Dedifferentiated amniotic fluid mesenchymal stem cell (primary cell): ENCODE data around the gene VSTM4.

Experiments
- DNase-seq: peaks from one replicate; pipeline ENCODE4 v3.0.0-alpha.2; 2016; ENCODE audit errors: extremely low spot score

The VSTM4 gene, protein sequence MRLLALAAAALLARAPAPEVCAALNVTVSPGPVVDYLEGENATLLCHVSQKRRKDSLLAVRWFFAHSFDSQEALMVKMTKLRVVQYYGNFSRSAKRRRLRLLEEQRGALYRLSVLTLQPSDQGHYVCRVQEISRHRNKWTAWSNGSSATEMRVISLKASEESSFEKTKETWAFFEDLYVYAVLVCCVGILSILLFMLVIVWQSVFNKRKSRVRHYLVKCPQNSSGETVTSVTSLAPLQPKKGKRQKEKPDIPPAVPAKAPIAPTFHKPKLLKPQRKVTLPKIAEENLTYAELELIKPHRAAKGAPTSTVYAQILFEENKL

DNA sequence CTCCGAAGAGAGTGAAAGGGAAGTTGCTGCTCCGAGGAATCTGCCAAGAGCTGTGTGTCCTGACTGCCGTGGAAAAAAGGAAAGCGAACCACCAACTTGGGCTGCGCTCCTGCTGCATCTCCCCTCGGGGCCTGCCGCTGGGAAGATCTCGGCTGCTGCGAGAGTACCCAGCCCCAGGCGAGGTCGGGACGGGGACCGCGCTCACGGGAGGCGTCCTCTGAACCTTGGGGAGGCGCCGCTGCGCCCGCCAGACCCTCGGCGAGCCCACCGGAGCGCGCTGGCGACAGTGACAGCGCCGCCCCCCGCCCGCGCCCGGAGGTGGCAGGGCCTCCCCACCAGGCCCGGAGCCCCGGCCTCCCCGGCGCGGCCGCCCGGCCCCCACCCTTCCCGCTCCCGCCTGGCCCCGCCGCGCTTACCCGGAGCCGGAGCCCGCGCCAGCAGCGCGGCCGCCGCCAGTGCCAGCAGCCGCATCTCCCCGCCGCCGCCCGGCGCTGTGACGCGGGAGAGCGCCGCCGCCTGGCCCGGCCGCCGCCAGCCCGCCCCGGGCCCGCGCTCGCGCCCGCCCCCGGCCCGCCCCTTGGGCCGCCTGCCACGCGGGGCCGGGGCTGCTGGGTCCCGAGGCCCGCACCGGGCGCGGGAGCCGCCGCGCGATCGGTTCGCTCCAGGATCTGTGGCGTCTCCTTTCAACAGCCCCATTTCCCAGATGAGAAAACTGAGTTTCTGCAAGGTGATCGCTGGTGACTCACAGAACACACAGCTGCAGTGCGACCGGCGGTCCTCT is at the start of gene VSTM4:
Gene VSTM4 (minus strand): TSS at position 508 of the 781 bp plus-strand sequence. CDS start 37 bp downstream, at position 471.
- DNase-seq = peak; percentile 39

DNA sequence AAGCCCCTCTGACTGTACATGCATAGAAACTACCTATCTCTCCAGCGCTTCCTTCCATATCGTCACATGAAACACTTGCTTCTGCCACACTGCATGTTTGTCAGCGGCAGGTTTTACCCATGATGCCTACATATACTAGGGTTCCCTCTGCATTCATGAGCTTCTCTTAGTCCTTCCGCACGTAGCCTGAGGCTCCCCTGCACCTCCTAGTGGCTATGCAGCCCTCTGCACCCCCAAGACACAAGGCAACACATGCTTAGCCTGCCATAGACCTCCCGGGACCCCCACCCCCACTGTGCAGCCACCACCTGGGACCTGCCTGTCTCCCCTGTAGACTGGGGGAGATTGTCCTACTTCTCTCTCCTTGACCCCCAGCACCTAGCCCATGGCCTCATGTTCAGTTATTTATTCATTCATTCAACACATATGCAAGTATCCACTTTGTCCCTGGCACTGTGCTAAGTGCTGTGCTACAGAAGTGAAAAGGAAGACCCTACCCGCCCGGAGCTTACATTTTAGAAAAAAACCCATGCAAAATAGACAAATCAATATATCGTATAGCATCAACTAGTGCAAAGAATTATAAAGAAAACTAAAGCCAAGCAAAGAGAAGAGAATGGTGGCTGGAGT is 49.4 kb upstream of the VSTM4 start:
- no peak for DNase-seq

DNA sequence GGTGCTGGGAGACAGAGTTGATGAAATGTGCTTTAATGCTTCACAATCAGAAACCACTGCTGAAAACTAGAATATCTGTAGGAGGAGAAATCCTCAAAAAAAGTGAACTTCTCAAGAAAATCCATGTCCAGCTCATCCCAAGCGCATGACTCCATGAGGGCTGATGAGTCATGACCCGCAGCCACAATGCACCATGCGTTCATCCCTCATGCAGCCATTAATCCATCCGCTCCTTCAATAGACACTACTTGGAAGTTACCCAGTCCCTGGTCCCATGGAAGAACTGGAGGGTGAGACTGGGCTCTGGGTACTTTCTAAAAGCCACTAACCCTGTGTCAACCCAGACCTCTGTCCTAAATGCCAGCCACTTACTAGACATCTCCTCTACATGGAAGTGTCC is 48.4 kb upstream of the VSTM4 start:
- no peak for DNase-seq

DNA sequence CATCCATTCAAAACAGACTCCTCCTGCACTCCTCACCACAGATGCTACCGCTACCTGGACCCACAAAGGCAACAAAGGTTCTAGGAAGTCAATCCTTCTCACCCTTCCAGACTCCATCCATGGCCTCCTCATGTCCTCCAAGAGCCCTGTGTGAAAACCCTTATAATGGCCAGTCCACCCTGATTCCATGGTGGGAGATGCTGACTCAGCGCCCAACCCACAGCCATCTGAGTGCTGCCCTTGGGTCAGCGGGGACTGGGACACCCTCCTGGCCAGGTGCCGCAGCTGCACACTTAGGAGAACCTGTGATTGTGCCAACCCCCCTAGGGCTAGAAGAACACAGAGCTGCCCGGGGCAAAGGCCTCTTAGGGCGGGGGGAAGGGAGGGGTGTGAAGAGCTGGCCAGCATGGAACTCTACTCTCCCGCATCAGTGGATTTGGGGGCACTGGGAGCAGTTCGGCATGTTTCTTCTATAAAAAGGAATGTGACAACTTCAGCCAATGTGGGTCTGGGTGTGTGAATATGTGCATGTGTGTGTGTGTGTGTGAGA is 47.5 kb upstream of the VSTM4 start:
- no peak for DNase-seq

GRCh38 chr10:49162063-49162462 is 46.7 kb upstream of the VSTM4 start:
- DNase-seq = no peak

DNA sequence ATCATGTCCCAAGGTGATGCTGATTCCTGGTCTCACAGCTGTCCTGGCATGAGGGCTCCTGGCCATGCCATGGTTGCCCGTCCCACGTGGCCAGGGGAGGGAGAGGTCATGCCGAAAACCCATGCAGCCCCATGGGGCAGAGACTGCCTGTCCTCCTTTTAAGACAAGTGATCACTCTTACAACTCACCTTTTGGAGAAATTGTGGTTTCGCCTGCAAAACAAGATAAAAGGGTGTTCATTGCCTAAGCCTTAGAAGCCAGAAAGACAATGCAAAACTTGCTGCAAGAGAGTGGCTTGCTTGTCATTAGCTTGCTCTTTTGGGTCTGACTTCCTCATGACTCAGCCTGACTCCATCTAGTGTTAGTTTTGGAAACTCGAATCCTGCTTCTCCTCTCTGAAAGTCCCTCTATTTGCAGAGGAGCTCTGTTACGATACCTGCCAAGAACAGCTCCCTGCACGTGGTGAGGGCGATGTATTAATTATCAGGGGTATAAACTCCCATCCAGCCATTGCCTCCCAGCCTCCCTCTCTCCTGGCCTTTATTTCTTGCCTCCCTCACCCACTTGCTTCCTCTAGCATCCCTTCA is 46.2 kb upstream of the VSTM4 start:
- DNase-seq = peak; percentile 63

GRCh38 chr10:49160814-49161213 is 45.5 kb upstream of the VSTM4 start:
- no peak for DNase-seq

DNA sequence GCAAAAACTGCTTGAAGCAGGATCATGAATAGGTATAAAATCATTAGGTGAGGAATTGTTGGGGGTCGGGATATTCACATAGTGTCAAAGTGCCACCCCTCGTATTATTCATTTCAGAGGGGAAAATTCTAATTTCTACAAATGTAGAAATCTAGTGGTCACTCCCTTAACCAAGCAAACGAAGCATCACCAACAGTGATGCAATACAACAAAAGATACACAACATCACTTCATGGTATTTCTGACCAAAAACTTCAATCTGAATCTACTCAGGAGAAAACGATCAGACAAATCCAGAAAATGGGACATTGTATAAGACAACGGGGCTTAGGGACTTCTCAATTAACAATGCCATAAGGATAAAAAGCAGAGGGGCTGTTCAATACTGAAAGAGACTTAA is 44.8 kb upstream of the VSTM4 start:
- DNase-seq = no peak

DNA sequence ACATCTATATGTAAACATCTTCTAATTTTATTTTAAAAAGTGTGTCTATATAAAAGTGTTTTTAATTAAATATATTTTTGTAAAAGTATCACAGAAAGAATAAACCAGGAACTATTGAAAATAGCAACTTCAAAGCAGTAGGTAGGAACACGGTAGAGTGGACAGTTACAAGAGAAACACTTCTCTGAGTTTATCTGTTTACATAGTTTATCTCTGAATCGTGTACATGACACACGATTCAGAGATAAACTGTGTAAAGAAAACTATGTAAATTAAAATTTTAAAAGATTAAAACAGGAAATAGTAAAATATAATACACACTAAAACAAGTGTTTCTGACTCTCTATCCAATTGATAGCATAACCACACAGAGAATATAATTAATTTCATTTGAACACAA is 43.6 kb upstream of the VSTM4 start:
- DNase-seq = no peak

DNA sequence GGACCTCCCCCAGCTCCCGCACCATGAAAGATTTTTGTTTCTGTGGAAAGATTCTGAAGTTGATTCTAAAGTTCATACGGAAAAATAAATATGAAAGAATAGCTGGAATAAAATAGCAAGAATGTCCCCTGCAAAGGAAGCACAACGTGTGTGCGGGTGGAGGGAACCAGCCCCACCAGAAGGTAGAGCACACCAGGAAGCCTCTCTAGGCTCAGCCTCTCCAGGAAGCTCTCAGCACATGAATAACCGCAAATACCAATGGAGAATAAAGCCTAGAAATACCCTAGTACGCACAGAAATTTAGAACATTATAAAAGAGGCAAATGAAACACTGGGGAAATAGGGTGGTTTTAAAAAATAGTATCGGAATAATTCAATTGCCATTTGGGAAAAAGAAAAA is 43.1 kb upstream of the VSTM4 start:
- DNase-seq = no peak

DNA sequence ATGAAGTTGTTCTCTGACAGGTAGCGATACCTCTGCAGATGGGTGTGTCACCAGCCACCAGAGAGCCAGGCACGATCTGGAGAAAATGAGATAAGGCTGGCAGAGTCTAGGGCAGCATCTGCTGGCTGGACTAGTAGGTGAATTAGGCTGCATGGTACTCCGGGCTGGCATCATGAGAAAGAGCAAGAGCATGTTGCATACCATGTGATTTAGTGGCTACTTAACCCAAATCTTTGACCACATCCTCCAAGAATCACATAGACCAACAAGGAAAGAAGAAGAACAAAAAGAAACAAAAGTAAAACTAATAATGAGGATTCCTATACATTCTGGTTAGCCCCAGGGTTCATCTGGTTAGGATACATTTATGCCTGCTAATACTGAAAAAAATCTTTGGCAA is 41.9 kb upstream of the VSTM4 start:
- no peak for DNase-seq

DNA sequence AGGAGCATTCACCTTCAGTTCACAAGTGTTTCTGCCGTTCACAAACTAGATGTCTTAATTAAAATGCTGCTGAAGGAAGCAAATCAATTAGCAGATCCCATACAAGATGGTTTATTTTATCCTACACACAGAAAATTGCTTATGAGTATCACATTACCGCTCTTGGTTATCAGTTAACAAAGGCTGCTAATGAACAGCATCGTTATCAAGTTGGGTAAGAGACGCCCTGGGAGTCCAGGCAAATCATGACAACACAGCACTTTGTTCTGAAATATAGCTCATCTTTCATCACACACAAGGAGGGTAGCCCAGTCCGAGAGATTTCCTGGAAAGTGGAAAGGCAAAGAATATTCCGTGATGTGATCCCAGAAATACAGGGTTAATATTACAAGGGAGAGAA is 39.3 kb upstream of the VSTM4 start:
- DNase-seq = no peak

DNA sequence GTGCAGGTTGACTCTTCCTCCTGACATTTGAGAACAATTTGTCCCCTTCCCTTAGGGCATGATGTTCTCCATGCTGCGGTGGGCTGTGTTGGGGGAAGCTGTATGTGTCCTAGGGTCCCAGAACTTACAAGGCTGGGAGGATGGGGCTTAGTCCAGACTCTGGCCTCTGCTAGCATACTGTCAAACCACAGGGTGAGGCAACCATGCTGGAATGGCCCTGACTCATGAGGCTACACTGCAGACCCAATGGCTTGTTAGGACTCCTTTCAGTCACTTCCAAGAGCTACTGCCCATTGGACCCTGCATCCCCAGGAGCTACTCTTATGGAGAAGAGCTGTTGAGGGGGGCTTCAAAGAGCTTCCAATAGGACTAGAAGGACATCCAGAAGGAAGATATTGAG is 38.6 kb upstream of the VSTM4 start:
- no peak for DNase-seq

DNA sequence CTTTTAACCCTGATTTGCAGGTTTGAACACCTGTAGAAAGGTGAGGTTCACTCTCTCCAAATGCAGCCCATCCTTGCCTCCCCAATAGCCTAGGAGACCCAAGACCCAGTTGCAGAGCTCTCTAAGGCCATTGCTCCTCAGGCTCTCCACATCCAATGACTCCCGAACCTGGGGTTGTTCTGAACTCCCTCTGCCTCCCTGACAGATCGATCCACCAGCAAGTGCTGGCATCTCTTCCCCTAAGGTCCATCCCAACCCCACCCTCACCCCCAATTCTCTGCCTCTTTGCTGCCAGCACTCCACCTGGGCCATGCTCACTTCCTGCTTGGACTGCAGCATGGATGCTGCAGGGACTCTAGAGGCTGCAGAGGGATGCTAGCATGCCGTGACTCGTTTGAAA is 37.8 kb upstream of the VSTM4 start:
- no peak for DNase-seq

DNA sequence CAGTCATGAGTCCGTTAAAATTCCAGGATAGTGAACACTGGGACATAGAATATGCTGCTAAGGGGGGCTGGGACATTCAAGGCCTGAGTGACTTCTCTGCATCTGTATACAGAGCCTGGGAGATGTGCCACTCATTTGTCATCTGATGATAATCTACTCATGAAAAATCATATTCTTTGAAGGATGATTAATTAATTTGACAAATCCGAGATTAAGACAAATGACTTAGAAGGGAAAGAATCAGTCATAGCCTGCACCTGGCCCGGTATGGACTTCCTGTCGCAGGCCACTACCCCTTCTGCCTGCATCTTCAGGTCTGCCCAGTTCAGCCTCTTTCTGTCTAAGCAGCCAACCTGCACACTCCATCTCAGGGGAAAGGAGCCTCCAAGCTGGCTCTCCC is 37.3 kb upstream of the VSTM4 start:
- no peak for DNase-seq

DNA sequence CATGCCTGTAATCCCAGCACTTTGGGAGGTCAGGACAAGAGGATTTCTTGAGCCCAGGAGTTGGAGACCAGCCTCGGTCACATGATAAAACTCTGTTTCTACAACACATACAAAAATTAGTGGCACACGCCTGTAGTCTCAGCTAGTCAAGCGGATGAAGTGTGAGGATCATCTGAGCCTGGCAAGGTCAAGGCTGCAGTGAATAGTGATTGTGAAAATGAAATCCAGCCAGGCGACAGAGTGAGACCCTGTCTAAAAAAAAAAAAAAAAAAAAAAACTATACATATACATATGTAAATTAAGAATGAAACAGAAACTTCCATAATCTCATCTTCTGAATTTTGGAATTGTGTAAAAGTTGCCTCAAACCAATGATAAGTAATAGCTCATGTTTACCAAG is 36.7 kb upstream of the VSTM4 start:
- DNase-seq = no peak

DNA sequence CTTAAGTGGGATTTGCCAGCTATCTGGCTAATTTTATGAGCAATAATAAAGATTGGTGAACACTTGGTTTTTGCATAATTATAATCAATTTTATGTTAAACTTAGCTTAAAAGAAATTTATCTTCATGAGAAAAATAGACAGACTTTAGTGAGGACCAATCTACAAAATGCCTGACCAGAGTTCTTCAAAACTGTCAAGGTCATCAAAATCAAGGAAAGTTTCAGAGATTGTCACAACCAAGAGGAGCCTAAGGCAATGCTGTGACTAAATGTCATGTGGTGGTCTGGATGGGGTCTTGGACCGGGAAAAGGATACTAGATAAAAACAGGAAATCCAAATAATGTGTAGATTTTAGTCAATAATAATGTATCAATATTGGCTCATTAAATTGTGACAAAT is 36.2 kb upstream of the VSTM4 start:
- DNase-seq = no peak

DNA sequence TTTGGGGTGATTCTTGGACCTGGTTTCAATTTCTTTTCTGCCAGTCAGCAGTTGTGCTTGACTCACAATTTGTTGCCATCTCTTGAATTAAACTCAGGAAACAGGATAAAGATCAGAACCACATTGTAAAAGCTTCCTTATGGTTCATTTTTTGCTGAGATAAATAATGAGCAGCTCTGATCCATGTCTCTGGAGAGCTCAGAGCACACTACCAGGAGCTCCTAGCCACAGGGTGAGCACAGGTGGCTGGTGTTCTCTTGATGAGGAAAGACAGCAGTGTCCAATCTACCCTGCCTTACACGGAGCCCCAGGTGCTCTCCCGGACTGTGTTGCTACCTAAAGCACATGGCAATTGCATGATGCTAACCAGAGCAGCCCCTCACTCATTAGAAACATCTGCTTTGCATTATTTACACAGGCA is 35.7 kb upstream of the VSTM4 start:
- DNase-seq = no peak

- DNase-seq = no peak
Observed at GRCh38 chr10:49150426-49150825, 35.1 kb upstream of the VSTM4 start.

GRCh38 chr10:49149881-49150280 is 34.6 kb upstream of the VSTM4 start:
- no peak for DNase-seq

GRCh38 chr10:49144058-49144720 is 28.9 kb upstream of the VSTM4 start:
- DNase-seq = no peak

GRCh38 chr10:49143249-49143648 is 27.9 kb upstream of the VSTM4 start:
- DNase-seq = no peak
